Measurements from ENCODE around the gene PLPPR3.
A peak's percentile ranks its signal among the peaks of the same experiment; 100 is the strongest.
"Not testable (repeated sequence)": the region's sequence is repeated elsewhere in the genome, so short reads cannot be mapped to it uniquely, and the experiment has no call there.

PLPPR3 gene

DNA sequence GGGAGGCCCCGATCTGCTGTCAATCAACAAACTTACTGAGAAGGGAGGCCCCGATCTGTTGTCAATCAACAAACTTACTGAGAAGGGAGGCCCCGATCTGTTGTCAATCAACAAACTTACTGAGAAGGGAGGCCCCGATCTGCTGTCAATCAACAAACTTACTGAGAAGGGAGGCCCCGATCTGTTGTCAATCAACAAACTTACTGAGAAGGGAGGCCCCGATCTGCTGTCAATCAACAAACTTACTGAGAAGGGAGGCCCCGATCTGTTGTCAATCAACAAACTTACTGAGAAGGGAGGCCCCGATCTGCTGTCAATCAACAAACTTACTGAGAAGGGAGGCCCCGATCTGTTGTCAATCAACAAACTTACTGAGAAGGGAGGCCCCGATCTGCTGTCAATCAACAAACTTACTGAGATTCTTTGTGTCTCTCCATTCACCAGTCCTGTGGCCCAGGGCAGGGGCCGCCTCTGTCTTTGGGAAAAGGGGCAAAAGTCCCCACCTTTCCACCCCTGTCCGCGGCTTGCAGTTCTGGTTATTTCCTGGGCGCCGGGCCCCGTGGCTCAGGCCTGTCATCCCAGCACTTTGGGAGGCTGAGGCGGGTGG, 32.0 kb upstream of the PLPPR3 start:
- DNase-seq = not testable (repeated sequence)

- no peak for DNase-seq
These were observed 31.3 kb upstream of the PLPPR3 start for GRCh38 chr19:853014-853585.

GRCh38 chr19:852136-853013, 30.6 kb upstream of the PLPPR3 start, which contains the start of gene ELANE:
Gene ELANE, plus strand, starts transcription at chr19:852303. Its CDS starts 26 bp downstream, at chr19:852329.
- DNase-seq = no peak

- no peak for DNase-seq
These were observed 29.2 kb upstream of the PLPPR3 start for GRCh38 chr19:850979-851335.

GRCh38 chr19:850221-850978, 28.6 kb upstream of the PLPPR3 start:
- DNase-seq = peak in 2 of 3 experiments; percentile 90 to 96

DNA sequence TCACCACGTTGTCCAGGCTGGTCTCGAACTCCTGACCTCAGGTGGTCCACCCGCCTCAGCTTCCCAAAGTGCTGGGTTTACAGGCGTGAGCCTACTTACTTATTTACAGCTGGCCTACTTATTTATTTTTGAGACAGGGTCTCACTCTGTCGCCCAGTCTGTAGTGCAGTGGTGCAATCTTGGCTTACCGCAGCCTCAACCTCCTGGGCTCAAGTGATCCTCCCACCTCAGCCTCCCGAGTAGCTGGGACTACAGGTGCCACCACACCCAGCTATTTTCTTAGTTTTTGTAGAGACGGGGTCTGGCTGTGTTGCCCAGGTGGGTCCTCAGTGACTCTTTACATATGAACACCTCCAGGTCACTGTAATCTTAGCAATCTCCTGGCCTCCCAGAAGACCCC, 27.4 kb upstream of the PLPPR3 start:
- DNase-seq = not testable (repeated sequence)

DNA sequence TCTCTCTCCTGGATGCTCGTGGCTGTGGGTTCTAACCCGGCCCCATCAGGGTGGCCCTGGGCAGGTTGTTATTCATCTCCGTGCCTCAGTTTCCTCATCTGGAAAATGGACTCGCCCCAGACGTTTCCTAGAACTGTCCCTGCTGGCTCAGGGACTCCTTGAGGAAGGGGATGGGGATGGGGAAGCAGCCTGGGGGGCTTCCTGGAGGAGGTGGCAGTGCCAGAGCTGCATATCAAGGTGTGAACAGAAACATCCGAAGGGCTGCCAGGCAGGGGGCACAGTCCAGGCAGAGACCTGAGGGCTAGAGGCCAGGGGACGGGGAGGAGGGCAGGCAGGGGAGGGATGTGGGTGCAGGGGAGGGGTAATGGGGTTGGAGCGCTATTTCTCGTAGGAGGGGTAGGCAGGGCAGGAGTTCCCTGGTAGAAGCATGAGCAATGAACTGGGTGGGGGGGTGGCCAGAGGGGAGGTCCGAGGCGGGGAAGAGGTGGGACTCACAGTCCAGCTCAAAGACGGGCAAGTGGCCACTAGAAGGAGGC, 26.7 kb upstream of the PLPPR3 start:
- DNase-seq = no peak

DNA sequence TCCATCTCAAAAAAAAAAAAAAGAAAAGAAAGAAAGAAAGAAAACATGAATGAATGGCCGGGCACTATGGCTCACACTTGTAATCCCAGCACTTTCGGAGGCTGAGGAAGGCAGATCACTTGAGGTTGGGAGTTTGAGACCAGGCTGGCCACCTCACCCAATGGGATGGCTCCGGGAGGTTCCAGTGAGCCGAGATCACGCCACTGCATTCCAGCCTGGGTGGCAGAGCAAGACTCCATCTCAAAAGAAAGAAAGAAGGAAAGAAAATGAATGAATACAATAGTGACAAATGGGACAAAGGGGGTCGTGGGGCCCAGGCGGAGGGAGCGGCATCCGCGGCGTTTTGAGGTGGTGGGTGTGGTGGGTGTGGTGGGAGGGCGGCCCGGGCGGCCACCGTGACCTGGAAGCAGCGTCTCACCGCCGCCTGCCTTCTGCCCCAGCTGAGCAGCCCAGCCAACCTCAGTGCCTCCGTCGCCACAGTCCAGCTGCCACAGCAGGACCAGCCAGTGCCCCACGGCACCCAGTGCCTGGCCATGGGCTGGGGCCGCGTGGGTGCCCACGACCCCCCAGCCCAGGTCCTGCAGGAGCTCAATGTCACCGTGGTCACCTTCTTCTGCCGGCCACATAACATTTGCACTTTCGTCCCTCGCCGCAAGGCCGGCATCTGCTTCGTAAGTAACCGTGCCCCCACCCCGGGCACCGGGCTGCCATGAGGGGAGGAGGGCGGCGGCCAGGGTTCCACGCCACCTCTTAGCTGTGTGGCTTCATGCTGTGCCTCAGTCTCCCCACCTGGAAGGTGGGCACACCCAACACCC, 24.2 kb upstream of the PLPPR3 start:
- DNase-seq = no peak

DNA sequence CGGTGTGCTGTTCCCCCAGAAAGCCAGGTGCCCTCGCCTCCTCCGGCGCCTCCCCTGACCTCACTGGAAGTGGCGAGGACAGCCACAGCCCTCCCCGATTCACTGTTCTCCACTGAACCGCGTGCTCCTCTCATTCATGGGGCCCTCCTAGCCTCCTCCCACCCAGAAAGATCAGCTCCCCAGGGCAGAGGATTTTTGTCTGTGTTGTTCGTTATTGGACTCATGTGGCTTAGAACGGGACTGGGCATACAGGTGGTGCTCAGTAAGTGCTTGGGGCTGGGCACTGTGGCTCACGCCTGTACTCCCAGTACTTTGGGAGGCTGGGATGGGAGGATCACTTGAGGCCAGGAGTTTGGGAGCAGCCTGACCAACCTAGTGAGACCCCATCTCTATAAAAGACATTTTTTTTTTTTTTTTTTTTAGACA, 22.8 kb upstream of the PLPPR3 start:
- peak in 2 of 3 experiments; percentile 44 to 54 for DNase-seq

- peak in 1 of 3 experiments; percentile 51 for DNase-seq
These were observed 22.2 kb upstream of the PLPPR3 start for GRCh38 chr19:843836-844545.

- DNase-seq = peak in 2 of 3 experiments; percentile 76 to 84
These were observed 21.6 kb upstream of the PLPPR3 start for GRCh38 chr19:843180-843835.

DNA sequence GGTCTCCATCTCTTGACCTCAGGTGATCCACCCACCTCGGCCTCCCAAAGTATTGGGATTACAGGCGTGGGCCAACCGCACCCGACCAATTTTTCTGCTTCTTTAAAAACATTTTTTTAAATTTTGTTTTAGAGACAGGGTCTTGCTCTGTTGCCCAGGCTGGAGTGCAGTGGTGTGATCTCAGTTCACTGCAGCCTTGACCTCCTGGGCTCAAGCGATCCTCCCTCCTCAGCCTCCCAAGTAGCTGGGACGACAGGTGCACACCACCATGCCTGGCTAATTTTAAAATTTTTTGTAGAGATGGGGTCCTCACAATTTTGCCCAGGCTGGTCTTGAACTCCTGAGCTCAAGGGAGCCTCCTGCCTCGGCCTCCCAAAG, 21.0 kb upstream of the PLPPR3 start:
- not testable (repeated sequence) for DNase-seq

- DNase-seq = no peak
These were observed 18.9 kb upstream of the PLPPR3 start, which contains the start of gene PRTN3 for GRCh38 chr19:840519-841206. Gene PRTN3, plus strand, starts transcription at chr19:840999. Its CDS starts 10 bp downstream, at chr19:841009.

GRCh38 chr19:835210-835810, 13.6 kb upstream of the PLPPR3 start:
- no peak for DNase-seq

DNA sequence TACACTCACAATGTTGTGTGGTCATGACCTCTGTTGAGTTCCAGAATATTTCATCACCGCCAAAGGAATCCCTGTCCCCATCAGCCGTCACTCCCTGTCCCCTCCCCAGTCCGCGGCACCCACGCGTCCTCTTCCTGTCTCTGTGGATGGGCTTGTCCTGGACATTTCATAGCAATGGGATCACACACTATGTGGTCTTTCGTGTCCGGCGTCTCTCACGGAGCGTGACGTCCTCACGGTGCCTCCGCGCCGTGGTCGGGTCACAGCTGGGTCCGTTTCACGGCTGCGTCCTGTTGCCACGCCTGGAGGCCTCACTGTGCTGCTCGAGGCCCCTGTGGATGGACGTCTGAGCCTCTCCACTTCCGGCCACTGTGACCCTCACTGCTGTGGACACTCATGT, 12.5 kb upstream of the PLPPR3 start:
- no peak for DNase-seq

DNA sequence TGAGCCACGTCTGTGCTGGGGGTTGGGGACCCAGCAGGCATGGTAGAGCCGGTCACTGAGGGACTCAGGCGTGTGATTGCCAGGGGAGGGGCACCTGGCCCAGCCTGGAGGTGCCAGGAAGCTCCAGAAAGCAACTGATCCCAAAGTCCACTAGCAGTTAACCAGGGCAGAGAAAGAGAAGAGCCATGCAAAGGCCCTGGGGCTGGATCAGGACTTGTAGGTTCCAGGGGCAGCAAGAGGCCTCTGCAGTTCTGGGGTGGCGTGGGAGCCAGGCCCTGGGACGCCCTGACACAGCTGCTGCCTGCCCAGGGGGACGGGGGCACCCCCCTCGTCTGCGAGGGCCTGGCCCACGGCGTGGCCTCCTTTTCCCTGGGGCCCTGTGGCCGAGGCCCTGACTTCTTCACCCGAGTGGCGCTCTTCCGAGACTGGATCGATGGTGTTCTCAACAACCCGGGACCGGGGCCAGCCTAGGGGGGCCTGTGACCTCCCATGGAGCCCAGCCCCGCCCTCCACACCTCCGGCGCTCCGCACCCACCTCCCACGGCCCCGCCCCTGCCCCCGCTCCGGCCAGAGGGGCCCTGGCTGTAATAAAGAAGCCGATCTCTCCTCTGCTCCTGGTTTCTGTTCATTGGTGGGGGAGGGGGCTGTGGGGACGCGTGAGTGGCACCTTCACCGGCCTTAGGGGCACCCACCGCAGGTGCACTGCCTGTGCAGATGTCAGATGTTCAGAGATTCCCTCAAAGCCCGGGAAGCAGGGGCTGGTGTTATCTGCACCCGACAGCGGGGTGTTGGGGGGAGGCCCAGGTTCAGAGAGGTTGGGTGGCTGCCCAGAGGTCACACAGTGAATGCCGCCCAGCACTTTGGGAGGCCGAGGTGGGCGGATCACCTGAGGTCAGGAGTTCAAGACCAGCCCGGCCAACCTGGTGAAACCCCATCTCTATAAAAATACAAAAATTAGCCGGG, 9.9 kb upstream of the PLPPR3 start:
- no peak for DNase-seq

DNA sequence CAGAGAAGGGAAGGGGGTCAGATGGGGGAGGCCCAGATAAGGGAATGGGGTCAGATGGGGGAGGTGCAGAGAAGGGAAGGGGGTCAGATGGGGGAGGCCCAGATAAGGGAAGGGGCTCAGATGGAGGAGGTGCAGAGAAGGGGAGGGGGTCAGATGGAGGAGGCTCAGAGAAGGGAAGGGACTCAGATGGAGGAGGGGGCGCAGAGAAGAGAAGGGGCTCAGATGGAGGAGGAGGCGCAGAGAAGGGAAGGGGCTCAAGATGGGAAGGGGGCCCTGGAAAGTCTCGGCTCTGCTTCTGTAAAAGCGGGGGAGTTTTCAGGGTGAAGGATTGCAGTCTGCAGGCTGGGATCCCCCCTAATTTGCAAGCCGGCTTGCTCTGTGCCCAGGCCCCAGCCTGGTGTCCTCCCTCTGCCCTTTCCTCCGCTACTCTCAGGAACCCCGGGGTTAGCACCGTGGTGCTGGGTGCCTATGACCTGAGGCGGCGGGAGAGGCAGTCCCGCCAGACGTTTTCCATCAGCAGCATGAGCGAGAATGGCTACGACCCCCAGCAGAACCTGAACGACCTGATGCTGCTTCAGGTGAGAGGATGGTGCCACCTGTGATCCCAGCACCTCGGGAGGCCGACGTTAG, 7.5 kb upstream of the PLPPR3 start:
- DNase-seq = no peak
